Frontal cortex (tissue), 4 donors: ENCODE measurements around the gene SOX6. TPM values are rescaled to one million over a fixed set of nuclear protein-coding genes. Genes with fewer than 3 reads are reported as not detected.

Experiments
- DNase-seq, 2 donors: peaks; one replicate each; pipeline ENCODE4 v3.0.0; 2012; ENCODE audit warnings: low spot score in 2 of 2
- FAIRE-seq: peaks from 2 replicates; lab custom pipeline; 2012; peaks lifted over from hg19 to GRCh38; lab: Jason Lieb, UNC
- total RNA-seq: library from RNA; depleted of rRNA; stranded (reverse); fragments of >200 nt; gene quantifications from one replicate; pipeline ENCODE4 v1.2.3, GENCODE V29; 2014
- donor health status: control.
- donor health status: control.
- donor health status: control.

Gene SOX6
- total RNA-seq, 1 donor from 2014 or later: 17.1 TPM

DNA sequence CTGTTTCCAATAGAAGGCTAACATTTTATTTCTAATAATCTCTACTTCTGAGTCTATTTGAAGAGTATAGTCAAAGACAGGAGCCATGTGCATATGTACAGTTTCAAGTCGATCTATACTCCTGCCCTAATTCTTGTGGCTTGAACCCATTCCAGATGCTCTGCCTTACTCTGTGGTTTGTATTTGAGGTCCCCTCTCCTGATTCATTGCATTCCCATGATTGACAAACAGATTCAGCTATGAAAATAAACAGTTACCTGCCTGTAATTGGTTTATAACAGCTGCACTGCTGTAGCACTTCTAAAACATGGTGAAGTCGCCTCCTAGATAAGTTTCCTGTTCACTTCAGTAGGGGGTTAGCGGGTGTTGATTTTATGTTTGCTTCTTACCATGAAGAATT lies 138.7 kb downstream of the SOX6 start:
- FAIRE-seq (no peak), DNase-seq (no peak)

DNA sequence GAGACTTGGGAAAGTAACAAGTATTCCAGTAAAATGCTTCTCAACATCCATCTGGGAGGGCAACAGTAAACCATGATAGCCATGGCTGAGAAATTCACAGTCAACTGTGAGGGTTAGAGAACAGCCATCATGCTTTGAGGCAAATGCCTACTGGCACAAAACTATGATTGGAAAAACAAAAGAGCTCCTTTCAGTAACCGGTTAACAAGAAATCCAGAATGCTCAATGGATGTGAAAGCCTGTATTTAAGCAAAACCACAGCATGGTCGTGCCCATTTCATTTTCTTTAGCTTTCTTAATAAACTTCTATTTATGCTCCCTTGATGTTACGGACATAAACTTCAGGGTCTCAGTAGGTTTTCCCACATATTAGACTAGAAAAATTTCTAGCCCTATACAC lies 139.5 kb downstream of the SOX6 start:
- DNase-seq: no peak
- no peak for FAIRE-seq

DNA sequence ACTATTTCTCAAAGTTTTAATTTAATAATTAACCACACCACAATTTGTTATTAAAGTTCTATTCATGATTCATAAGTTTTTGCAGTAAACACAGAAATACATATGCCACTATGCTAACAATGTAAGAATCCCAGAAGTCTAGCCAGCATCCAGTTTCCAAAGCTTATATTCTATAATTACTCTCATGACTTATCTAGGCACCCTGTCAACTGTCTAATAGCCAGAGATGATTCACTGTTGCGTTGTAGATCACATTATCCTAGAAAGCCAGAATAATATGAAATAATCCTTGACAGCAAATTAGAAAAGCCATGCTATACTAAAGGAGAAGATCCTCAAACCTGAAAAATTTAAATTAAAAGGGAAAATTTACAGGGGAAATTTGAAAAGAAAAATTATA lies 141.0 kb downstream of the SOX6 start:
- DNase-seq (no peak), FAIRE-seq (no peak)

DNA sequence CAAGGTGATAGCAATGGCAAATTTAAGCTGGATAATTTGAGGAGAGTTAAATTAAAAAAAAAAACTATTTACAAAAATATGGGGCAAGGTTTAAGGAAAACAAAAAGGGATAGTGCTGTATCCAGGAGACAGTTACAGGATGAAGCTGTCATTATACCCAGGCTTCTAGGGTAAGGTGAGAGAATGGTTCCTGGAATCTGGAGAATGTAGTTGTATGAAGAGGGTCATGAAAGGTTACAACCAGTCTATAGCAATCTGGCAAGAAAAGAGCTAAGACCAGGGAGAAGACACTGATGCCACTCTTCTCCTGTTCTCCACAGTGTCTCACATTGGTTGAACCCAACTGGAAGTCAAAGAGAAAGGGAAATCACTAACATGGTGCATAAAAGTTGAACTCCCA lies 144.9 kb downstream of the SOX6 start:
- no peak for DNase-seq
- FAIRE-seq: no peak

DNA sequence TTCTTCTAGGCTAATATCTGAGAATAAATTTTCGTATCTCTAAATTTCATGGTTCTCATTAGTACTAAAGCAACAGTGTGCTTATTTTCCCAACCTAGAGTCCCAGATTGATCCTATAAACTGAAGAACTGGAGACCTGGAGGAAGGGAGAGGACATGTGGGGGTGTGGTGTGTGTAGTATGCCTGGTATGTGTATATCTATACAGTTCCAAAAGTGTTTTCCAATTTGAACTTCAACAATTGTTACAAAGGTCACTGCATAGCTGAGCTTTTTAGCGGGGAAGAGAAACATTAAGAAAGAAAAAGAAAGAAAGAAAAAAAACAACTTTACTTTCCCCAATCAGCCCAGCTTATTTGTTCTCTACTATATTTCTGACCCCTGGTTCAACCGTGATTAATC lies 152.1 kb downstream of the SOX6 start:
- FAIRE-seq (no peak), DNase-seq (no peak)

DNA sequence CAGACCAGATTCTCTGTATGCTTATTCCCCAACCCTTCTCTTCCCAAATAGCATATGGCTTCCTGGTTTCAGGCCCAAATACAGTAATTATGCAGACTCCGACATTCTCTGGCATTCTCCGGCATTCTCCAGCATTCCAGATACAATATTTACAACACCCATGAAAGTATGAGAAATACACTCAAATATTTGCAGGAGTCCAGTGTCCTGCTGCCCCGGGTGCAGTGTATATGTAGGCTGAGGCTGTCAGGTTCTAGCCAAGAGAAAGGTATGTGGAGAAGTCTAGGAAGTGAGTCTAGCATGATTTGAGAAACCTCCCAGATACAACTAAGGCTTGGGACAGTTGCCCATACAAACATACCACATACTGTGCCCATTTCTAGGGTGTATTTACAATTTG lies 160.7 kb downstream of the SOX6 start:
- FAIRE-seq (no peak), DNase-seq (no peak)

DNA sequence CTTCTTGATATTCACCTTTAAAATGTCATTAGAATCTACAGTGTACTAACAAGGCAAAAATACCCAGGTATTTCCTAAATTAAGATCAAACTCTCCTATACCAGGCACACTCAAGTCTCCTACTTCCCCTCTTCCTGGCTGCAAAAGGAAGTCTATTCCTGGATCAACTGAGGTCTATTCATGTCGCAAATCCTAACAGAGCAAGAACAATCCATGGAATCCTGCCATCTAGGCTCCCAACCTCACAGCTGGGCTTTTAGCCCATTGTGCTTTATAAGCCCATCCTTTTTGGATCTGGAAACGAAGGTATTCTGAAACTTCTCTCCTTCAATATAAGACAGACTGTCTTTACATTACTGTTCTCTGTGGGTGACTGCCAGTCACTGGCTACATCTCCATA lies 161.8 kb downstream of the SOX6 start:
- FAIRE-seq: no peak
- peak in 1 of 2 donors; percentile 6 for DNase-seq

DNA sequence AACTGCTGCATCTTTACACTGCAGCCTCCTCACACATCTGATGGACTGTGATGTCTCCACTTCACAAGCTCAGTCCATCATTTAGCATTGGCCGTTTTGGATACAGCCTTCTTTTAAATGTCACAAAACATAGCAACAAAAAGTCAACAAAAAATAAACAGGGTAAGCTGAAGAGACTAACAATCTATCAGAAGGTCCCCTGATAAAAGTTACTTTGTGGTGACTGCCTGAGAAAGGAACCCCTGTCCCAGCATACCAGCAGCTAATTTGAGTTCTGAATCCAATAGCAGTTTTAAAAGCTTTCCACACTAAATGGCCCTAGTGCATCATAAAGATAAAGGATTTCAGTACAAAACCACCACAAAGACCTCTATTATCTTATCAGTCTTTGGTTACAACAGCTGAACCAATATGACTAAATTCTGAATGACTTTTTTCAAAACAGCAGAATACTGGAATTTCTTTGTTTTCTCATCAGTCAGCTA lies 162.4 kb downstream of the SOX6 start:
- FAIRE-seq (peak; percentile 81), DNase-seq (peak in 1 of 2 donors; percentile 16)

DNA sequence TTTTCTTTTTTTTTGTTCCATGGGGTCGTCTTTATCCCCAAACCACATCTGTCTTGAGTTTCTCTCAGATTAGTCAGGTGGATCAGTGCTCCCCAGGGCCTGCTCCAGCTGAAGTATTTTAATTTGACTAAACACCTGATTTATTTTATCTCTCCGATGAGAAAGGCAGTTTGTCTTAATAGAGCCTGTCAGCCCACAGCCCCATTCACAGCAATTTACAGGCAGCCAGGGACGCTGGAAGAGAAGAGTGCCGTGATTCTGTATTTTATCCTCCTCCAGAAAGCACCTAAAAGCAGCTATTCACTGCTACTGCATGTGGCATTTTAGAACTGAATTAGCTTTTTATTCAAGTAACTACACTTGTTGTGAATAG lies 164.5 kb downstream of the SOX6 start:
- FAIRE-seq (no peak), DNase-seq (no peak)

DNA sequence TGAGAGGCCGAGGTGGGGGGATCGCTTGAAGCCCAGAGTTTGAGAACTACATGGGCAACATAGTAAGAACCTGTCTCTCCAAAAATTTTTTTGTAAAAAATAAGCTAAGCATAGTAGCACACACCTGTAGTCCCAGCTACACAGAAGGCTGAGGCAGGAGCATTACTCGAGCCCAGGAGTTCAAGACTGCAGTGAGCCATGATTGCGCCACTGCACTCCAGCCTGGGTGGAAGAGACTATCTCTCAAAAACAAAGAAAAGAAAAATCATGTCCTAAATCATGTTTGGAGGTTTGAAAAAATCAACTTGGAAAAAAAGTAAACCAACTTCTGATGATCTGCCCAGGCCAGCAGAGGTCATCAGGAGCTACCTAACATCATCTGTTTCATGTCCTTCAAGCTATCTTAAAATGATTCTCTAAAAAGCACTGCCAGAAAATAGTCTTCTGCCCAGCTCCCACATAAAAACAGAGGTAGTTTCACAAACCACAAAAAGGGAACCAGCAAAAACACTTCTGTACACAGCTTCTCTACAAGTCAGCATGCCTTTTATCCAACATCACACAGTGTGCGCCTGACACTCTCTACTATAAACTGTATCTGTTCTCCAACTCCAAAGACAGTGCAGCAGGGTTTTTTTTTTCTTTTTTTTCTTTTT lies 165.0 kb downstream of the SOX6 start:
- FAIRE-seq: no peak
- no peak for DNase-seq

DNA sequence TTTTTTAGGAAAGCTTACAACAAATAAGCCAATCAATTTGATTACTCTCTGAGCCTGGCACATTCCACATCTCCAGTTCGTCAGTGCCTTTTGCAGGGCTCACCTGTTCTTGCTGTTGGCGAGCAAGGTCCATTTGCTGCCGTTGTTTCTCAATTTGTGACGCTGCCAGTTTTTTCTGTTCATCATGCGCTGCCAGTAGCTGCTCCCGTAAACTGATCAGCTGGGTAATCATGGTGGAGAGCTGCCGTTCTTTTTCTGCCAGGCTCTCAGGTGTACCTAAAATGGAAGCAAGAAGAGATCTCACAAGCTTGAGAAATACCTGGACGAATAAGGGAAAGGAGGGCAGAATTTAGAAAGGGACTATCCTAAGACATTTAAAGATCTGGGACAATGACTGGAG lies 169.7 kb downstream of the SOX6 start:
- FAIRE-seq: no peak
- DNase-seq: no peak

DNA sequence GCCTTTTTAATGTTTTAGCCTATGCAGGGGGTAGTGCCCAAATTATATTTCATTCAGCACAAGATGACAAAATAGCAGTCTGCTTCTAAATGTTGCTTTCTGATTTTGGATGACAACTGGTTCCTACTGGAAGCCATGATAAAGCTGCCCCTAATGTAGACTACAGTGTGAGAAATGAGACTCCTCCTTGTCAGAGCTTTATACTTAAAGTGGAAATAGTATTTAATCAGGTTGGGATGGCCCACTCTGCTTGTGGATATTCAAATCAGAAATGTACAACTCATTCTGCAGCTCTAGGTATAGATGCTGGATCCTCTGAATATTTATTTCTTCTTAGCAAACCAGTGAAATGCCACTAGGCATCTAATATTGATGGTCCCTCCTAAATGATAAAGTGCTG lies 171.3 kb downstream of the SOX6 start:
- FAIRE-seq: no peak

DNA sequence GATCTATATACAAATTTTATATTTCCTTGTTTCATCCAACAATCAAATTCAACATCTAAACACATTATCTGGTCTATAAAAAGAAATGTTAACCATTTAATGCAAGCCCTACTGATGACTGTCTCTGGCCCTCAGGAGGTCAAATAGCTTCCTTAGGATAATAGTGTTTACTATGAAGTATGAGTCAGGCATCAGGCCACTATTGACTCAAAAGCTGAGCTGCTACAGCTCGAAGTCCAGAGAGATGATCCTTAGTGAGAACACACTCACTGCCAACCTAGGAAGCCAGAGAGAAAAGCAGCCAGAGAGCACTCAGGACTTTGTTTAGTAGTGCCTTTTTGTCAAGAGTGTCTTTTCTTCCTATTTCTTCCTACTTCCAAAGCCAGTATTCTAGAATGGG lies 171.8 kb downstream of the SOX6 start:
- FAIRE-seq: no peak
- DNase-seq: no peak

More for the DNA sequence above, 171.3 kb downstream of the SOX6 start:
- DNase-seq: no peak

DNA sequence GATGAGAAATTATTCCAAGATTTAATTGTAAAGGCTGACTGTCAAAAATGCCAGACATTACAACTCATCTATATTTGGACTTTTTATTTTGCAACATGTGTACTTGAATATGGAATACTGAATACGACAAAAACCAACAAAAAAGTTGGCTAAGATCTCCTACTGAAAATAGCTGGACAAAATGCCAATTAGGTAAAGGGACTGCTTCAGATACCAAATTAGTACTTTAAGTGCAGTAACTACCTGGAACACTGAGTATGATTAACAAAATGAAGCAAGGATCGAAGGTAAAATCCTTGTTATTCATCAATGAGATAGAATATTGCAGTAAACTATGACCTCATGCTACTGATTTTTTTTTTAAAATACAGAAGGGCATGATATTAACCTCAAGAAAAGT lies 173.8 kb downstream of the SOX6 start:
- no peak for DNase-seq
- FAIRE-seq: no peak

DNA sequence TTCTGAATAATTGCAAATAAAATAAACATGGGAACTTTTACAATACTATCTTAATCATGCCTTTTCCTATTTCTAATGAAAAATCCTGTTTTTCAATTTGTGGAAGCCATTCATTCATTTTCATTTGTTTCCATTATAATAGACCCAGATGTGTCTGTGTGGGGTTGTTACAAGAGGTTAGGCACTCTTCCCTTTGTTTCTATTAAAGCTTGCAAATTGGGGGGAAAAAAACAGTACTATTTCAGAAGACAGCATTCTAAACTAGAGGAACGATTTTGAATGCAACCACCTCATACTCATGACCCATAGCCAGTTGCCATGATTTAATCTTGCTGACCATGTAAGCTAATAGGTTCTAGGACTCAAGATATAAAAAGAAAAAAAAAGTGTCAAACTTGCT lies 175.5 kb downstream of the SOX6 start:
- DNase-seq (no peak), FAIRE-seq (no peak)

DNA sequence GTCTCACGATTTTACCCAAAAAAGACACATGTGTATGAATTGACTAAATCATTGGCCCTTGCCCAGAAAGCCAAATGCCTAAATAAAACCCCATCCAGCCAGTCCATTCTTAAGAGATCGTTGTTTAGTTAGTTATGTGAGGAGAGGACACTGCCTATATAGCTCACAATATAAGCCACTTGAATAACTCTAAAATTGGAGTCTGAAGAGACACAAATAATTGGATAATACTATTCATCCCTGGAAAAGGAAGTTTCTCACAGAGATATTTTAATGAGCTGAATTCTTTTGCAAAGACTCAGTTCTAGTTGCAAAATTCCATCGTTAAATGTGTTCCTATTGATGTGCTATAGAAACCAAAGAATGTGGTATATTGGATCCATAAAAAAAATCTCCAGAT lies 176.7 kb downstream of the SOX6 start:
- FAIRE-seq: no peak
- no peak for DNase-seq

DNA sequence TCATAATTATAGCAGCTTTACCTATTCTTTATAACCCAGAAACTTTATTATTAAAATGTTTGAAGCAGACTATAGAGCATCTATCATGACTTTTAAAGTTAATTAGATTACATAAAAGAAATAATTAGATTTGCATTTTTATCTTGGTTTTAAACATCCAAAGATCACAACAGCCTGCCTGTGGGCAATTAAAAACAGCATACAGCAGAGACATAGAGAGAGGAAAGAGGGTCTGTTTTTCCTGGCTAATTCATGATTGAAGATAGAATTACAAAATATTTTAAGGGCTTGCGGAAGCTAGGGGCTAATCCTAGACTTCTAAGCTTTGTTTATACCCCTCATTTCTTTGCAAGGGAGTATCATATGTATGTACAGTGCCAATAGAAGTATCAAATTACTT lies 178.1 kb downstream of the SOX6 start:
- FAIRE-seq: no peak

DNA sequence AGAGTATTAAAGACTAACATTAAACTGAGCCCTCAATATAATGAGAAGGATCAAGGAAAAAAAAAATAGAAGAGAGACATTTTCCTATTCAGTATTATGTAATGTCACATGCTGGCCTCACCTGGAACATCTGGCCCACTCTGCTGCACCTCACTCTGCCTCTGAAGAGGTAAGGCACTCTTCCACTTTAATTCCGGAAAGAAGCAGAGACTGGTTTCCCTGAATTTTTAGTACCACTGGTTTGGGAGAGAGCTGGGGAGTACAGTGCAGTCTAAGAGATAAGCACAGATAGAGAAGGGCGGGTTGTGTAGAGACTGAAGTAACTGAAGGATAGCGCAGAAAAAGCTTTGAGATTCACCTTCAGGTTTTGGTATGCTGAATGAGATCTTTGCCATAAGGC lies 178.7 kb downstream of the SOX6 start:
- DNase-seq (no peak), FAIRE-seq (no peak)

More for the DNA sequence above, 178.1 kb downstream of the SOX6 start:
- no peak for DNase-seq

DNA sequence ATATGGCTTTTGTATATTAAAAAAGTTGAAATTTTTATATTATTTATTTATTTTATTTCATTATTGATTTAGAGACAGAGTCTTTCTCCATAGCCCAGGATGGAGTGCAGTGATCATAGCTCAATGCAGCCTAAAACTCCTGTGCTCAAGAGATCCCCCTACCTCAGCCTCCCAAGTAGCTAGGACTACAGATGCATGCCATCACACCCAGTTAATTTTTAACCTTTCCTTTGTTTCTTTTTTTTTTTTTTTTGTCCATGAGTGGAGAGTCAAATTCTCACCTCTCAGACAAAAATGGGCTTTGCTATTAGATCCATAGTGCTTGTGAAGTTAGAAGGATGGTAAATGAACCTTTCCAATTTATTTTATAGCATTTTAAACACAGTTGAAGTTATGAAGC lies 182.5 kb downstream of the SOX6 start:
- FAIRE-seq: no peak
- DNase-seq: no peak

DNA sequence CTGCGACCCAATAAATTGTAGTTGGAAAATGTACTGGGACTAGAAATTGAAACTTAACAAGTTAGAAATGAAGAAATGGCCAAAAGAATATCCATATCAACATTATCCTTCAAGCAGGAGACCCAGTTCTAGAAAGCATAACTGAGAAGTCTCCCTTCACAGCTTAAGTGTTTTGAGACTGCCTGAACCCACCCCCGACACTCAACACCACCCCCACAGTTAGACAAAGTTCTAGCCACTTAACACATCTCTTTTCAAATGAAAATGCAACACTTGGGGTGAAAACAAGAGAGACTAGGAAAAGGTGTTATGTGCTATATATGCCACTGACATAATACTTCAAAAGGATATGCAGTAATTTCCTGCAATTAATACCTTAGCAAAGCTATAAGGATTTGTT lies 184.5 kb downstream of the SOX6 start:
- no peak for DNase-seq
- no peak for FAIRE-seq

DNA sequence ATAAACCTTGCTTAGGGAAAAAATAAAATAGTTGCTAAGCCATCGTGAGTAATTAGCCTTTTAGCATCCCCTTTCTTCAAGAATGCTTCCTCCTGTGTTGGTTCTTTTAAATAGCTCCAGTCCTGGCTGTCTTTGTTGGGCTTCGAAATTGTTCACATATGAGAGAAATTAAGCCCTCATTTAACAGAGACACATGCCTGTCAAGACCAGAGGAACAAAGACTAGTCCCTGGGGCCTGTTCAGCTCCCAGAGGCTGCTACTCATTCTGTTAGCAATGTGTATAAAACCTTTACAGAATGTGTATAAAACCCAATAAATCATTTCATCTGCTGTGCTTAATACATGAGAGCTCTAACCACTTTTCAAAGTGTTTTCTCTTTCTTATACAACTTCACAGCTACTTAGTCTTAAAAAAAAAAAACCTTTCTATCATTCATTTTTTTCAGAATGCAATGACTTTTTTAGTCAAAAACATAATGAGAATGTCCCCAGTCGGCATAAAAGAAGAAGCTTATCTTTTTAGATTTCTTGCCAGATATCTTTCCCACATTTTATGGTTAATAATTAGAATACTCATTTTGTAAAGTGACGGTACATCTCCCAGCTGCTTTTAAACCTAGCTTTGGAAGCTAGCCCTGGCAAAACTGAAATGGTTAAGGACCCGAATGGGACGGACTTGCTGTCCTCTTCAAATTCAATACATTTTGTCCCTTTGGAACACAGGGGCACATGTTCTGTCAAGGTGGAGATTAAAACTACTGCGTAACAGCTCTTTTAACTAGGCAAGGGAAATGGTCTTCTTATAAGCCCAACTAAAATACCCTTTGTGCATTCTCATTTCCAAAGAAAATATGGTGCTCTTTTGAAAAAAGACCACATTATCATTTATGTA lies 186.1 kb downstream of the SOX6 start:
- no peak for FAIRE-seq
- DNase-seq: no peak
